ENCODE results near the gene AP1M2. TPM values are rescaled to one million over a fixed set of nuclear protein-coding genes. Genes with fewer than 3 reads are reported as not detected.
"Not testable (repeated sequence)": the region's sequence is repeated elsewhere in the genome, so short reads cannot be mapped to it uniquely, and the experiment has no call there.

The AP1M2 gene
- polyA plus RNA-seq, 6 donors from 2014 or later: 0.66 to 0.94 TPM; not detected in 4

DNA sequence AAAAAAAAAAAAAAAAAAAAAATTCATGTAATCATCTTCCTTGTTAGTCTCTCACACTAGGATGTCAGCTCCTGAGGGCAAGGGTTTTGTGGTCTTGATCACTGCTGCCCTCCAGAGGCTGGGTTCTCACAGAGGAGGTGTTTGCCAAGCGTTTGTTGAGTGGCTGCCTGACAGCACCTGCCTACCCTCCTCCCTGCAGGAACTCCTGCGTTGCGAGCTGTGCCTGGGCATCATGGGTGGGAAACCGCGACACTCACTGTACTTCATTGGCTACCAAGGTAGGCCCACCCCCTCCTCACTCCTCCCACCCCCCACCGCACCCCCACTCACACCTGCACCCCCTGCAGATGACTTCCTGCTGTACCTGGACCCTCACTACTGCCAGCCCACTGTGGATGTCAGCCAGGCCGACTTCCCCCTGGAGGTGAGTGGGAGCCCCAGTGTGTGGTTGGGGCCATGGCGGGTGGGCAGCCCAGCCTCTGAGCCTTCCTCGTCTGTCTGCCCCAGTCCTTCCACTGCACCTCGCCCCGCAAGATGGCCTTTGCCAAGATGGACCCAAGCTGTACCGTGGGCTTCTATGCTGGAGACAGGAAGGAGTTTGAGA lies 35.3 kb downstream of the AP1M2 start:
- H3K27me3 Mint-ChIP-seq: no peaks in the 10 kb centered on the region
- DNase-seq (no peak), ATAC-seq (ENCODE audit: low read depth in 2 of 2) (no peak)
- H3K9me3 Mint-ChIP-seq: no peaks in the 10 kb centered on the region
- no peaks in the 10 kb centered on the region for H3K36me3 Mint-ChIP-seq
- H3K27ac Mint-ChIP-seq: peak overlapping the region in 3 of 6 donors; percentile 11 to 88 (median 60)
- H3K4me3 Mint-ChIP-seq: peak overlapping the region in 1 of 8 donors; percentile 42
- H3K4me1 Mint-ChIP-seq: peaks cover 21 to 43% (median 33%) of the 10 kb centered on the region in 3 donors

DNA sequence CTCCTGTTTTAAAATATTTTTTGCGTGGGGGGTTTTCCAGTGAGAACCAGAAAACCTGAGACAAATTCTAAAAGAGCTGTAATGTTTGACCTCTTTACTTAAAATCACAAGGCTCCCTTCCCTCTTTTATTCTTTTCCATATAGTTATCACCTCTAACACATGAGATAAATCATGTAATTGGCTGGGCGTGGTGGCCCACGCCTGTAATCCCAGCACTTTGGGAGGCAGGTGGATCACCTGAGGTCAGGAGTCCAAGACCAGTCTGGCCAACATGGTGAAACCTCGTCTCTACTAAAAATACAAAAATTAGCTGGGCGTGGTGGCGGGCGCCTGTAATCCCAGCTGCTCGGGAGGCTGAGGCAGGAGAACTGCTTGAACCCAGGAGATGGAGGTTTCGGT lies 36.1 kb downstream of the AP1M2 start:
- not testable (repeated sequence) for ATAC-seq (ENCODE audit: low read depth in 2 of 2); H3K4me3 Mint-ChIP-seq; DNase-seq; H3K9me3 Mint-ChIP-seq; H3K36me3 Mint-ChIP-seq; H3K27me3 Mint-ChIP-seq; H3K27ac Mint-ChIP-seq
- H3K4me1 Mint-ChIP-seq: peaks cover 21 to 43% (median 32%) of the 10 kb centered on the region in 3 donors

DNA sequence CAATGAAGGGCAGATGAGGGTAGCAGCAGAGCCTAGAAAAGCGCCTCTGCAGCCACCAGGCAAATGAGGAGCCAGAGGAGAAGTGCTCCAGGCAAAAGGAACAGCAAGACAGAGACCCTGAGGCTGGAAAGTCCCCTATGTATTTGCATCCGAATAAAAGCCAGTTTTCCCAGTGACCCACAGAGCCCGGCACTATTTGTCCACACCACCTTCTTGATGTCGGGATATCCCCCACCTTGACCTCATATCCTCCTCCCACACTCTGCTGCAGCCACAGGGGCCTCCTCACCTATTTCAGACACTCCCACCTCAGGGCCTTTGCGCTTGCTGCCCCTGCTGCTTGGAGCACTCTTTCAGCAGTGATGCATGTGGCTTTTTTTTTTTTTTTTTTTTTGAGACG lies 36.8 kb downstream of the AP1M2 start:
- Mint-ChIP-seq H3K4me1 (peaks cover 21 to 46% (median 26%) of the 10 kb centered on the region in 3 donors), H3K27ac (peak overlapping the region in 1 of 6 donors; percentile 81), H3K36me3 (no peaks in the 10 kb centered on the region), H3K9me3 (no peaks in the 10 kb centered on the region), H3K27me3 (no peaks in the 10 kb centered on the region), H3K4me3 (no peak overlapping the region)
- DNase-seq (no peak), ATAC-seq (ENCODE audit: low read depth in 2 of 2) (no peak)

DNA sequence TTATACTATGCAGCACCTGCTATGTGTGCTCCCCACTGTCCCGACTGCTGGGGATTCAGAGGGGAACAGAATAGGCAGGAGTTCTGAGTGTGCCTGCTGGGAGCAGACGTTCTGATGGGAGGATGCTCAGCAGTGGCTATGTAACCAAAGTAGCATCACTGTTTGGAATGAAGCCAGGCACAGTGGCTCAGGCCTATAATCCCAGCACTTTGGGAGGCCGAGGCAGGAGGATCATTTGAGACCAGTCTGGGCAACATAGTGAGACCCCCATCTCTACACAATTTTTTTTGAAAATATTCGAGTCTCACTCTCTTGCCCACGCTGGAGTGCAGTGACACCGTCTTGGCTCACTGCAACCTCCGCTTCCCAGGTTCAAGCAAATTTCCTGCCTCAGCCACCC lies 37.4 kb downstream of the AP1M2 start:
- Mint-ChIP-seq H3K27ac (no peak overlapping the region), H3K27me3 (no peaks in the 10 kb centered on the region), H3K36me3 (no peaks in the 10 kb centered on the region), H3K9me3 (no peaks in the 10 kb centered on the region), H3K4me1 (peaks cover 25 to 49% (median 28%) of the 10 kb centered on the region in 3 donors), H3K4me3 (peak overlapping the region in 1 of 8 donors; percentile 36)
- ATAC-seq (ENCODE audit: low read depth in 2 of 2) (no peak), DNase-seq (no peak)

DNA sequence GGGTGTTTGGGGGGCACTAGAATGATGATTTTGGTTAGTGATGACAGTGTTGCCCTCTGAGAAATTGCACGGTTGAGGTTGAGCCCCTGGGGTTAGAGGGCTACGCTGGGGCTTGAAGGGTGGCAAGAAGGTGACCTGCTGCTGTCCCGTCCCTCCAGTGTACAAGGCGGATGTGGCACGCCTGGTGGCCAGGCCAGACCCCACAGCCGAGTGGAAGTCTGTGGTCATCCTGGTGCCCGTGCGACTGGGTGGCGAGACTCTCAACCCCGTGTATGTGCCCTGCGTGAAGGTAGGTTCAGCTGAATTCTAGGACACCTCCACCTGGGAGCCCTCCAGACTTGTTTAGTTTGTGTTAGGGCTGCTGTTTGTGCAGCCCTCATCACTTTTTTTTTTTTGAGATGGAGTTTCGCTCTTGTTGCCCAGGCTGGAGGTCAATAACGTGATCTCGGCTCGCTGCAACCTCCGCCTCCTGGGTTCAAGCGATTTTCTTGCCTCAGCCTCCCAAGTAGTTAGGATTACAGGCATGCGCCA lies 38.3 kb downstream of the AP1M2 start:
- Mint-ChIP-seq H3K9me3 (no peaks in the 10 kb centered on the region), H3K36me3 (no peaks in the 10 kb centered on the region), H3K27me3 (no peaks in the 10 kb centered on the region), H3K4me1 (peaks cover 20 to 44% (median 24%) of the 10 kb centered on the region in 3 donors), H3K4me3 (peak overlapping the region in 2 of 8 donors; percentile 35 to 36), H3K27ac (no peak overlapping the region)
- DNase-seq (no peak), ATAC-seq (ENCODE audit: low read depth in 2 of 2) (no peak)

DNA sequence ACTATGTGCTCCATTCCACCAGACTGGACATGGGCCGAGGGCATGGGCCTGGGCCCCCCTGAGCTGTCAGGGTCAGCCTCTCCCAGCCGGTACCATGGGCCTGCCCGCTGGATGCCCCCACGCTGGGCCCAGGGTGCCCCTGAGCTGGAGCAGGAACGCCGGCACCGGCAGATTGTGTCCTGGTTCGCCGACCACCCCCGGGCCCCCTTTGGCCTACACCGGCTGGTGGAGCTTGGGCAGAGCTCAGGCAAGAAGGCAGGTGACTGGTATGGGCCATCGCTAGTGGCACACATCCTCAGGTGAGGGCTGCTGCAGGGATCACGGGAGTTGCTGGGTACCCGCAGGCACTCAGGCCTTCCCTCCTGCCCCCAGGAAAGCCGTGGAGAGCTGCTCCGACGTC lies 40.3 kb downstream of the AP1M2 start:
- no peaks in the 10 kb centered on the region for H3K36me3 Mint-ChIP-seq
- H3K4me1 Mint-ChIP-seq: peaks cover 4 to 31% (median 16%) of the 10 kb centered on the region in 3 donors
- ATAC-seq (ENCODE audit: low read depth in 2 of 2) (no peak), DNase-seq (no peak)
- no peaks in the 10 kb centered on the region for H3K27me3 Mint-ChIP-seq
- H3K27ac Mint-ChIP-seq: no peak overlapping the region
- no peaks in the 10 kb centered on the region for H3K9me3 Mint-ChIP-seq
- H3K4me3 Mint-ChIP-seq: peak overlapping the region in 1 of 8 donors; percentile 69

DNA sequence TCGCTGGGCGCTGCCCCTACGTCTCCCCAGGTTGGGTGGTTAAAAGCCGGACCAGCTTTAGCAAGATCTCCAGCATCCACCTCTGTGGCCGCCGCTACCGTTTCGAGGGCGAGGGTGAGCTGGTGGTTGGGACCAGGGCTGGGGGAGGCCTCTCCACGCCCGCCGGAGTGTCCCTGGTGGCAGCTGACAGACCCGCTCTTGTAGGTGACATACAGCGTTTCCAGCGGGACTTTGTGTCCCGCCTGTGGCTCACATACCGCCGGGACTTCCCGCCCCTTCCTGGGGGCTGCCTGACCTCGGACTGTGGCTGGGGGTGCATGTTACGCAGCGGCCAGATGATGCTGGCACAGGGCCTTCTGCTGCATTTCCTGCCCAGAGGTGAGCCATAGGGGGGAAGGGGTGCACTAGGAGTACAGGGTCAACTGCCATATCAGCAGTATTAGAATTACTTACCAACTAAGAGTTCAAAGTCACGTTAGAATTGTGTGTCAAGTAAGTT lies 42.3 kb downstream of the AP1M2 start:
- H3K27ac Mint-ChIP-seq: peak overlapping the region in 4 of 6 donors; percentile 57 to 87 (median 84)
- H3K27me3 Mint-ChIP-seq: peaks cover 4 to 10% (median 8%) of the 10 kb centered on the region in 3 donors
- no peaks in the 10 kb centered on the region for H3K9me3 Mint-ChIP-seq
- ATAC-seq (ENCODE audit: low read depth in 2 of 2): no peak
- H3K4me1 Mint-ChIP-seq: peaks cover 4 to 20% (median 16%) of the 10 kb centered on the region in 3 donors
- no peaks in the 10 kb centered on the region for H3K36me3 Mint-ChIP-seq
- H3K4me3 Mint-ChIP-seq: peak overlapping the region; percentile 81 to 95 (median 85)
- DNase-seq: no peak

DNA sequence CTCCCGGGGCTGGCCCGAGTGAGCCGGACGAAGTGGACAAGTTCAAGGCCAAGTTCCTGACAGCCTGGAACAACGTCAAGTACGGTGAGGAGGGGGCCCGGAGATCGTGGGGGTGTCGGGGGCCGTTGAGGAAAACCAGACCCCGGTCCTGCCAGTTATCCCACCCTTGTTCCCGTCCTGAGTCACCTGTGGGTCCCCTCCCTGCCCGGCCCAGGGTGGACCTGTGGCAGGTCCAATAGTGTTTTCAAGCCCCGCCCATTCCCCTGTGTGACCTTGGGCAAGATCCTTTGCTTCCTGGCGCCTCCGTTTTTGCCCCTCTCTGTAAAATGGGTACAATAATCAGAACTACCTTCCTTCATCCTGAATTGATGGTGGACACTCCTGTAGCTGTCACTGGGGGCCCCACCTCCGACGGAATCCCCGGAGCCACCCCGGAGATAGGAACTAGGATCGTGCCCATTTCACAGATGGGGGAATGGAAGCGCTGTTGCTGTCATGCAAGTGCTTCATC lies 42.8 kb downstream of the AP1M2 start:
- no peak for ATAC-seq (ENCODE audit: low read depth in 2 of 2)
- H3K4me3 Mint-ChIP-seq: peak overlapping the region; percentile 81 to 95 (median 85)

DNA sequence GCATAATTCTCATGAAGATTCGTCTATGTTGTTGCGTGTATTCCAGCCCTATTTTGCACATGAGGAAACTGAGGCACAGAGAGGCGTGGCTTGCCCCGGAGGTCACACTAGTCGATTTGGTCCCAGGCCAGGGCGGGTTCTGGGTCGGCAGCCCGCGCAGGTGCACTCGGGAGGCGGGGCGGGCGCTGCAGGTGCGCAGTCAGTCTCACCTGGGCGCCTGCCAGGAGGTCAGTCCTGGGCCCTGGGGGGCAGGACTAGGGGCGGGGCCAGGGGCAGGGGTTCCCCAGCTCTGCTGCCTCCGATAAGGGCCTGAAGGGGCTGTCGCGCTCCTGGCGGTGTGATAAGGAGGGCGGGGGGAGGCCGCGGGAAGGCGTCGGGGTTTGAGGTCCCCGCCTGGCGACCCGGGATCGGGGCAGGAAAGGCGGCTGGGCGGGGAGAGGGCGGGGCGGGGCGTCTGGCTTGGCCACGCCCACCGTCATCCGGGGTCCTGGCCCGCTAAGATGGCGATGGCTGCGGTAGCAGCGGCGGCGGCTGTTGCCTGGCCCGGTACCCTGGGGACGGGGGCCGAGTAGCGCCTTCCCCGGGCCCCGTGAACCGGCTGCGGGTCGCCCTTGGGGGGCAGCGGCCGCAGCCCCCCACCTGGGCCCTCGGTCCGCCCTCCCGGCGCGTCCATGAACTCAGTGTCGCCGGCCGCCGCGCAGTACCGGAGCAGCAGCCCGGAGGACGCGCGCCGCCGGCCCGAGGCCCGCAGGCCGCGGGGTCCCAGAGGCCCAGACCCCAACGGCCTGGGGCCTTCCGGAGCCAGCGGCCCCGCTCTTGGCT lies 43.5 kb downstream of the AP1M2 start, which contains the start of gene ATG4D:
Gene ATG4D (plus strand): TSS at position 485 of the 822 bp plus-strand sequence. CDS start 187 bp downstream, at position 672.
- Mint-ChIP-seq H3K4me3 (peak within 1 kb of the TSS; percentile 81 to 95 (median 86)), H3K36me3 (no peaks in the 10 kb centered on the region), H3K27me3 (peaks cover 8 to 15% (median 15%) of the 10 kb centered on the region in 3 donors), H3K27ac (peak within 1 kb of the TSS; percentile 83 to 94 (median 91)), H3K9me3 (no peaks in the 10 kb centered on the region), H3K4me1 (peaks cover 4 to 22% (median 16%) of the 10 kb centered on the region in 3 donors)
- peak; percentile 77 for DNase-seq
- ATAC-seq (ENCODE audit: low read depth in 2 of 2): peak; percentile 82 to 84

More for the DNA sequence above, 42.8 kb downstream of the AP1M2 start:
- peaks cover 4 to 13% (median 11%) of the 10 kb centered on the region in 3 donors for H3K27me3 Mint-ChIP-seq
- peaks cover 4 to 20% (median 16%) of the 10 kb centered on the region in 3 donors for H3K4me1 Mint-ChIP-seq
- no peaks in the 10 kb centered on the region for H3K9me3 Mint-ChIP-seq
- H3K36me3 Mint-ChIP-seq: no peaks in the 10 kb centered on the region
- DNase-seq: no peak
- peak overlapping the region; percentile 82 to 93 (median 86) for H3K27ac Mint-ChIP-seq

DNA sequence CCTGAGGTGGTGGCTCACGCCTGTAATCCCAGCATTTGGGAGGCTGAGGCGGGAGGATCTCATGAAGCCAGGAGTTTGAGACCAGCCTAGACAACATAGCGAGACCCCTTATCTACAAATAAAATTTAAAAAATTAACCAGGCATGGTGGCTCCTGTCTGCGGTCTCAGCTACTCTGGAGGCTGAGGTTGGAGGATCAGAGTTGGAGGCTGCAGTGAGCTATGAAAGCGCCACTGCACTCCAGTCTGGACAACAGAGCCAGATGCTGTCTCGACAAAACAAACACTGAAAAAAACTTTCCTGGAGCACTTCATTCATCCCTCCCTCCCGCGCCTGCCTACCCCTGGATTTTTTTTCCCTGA lies 44.1 kb downstream of the AP1M2 start:
- H3K27ac Mint-ChIP-seq: peak overlapping the region in 5 of 6 donors; percentile 81 to 94 (median 83)
- peak overlapping the region; percentile 81 to 92 (median 84) for H3K4me3 Mint-ChIP-seq
- peaks cover 8 to 21% (median 19%) of the 10 kb centered on the region in 3 donors for H3K27me3 Mint-ChIP-seq
- H3K9me3 Mint-ChIP-seq: no peaks in the 10 kb centered on the region
- H3K4me1 Mint-ChIP-seq: peaks cover 4 to 27% (median 16%) of the 10 kb centered on the region in 3 donors
- ATAC-seq (ENCODE audit: low read depth in 2 of 2) (no peak), DNase-seq (no peak)
- H3K36me3 Mint-ChIP-seq: no peaks in the 10 kb centered on the region

DNA sequence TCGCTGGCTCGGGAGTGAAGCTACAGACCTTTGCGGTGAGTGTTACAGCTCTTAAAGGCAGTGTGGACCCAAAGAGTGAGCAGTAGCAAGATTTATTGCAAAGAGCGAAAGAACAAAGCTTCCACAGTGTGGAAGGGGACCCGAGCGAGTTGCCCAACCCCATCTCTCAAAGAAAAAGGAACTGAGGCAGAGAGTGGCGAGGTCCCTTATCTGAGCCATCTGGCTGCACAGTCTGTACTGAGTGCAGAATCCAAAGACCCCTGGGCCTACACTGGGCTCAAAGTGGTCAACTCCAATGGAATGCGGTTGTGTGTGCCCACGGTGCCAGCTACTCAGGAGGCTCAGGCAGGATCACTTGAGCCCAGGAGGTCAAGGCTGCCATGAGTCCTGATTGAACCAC lies 48.1 kb downstream of the AP1M2 start:
- H3K36me3 Mint-ChIP-seq; H3K9me3 Mint-ChIP-seq; DNase-seq; ATAC-seq (ENCODE audit: low read depth in 2 of 2); H3K27ac Mint-ChIP-seq: not testable (repeated sequence)
- Mint-ChIP-seq H3K27me3 (peaks cover 16 to 30% (median 27%) of the 10 kb centered on the region in 3 donors), H3K4me1 (peaks cover 0 to 13% (median 5%) of the 10 kb centered on the region in 3 donors), H3K4me3 (peak overlapping the region in 4 of 8 donors; percentile 6 to 52 (median 34))

DNA sequence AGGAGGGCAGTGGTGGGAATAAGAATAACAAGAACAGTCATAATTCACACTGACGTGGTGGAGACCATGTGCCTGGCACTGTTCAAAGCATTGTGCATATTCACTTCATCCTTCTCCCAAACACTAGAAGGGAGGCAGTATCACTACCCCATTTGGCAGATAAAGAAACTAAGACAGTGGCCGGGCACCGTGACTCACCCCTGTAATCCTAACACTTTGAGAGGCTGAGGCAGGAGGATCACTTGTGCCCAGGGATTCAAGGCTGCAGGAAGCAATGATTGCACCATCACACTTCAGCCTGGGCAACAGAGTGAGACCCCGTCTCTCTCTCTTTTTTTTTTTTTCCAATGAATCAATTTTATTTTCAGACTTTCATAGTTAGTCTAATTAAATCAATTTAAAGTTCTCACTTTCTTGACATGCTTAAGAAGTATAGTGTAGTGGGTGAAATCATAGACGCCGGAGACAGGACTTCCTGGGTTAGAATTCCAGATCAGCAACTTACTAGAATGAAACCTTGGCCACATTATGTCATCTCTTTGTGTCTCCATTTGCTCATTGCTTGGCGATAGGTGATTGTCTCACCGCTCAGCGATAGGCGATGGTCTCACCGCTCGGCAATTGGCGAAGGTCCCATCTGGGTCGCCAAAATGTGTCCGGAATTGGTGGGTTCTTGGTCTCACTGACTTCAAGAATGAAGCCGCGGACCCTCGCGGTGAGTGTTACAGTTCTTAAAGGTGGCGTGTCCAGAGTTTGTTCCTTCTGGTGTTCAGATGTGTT lies 48.7 kb downstream of the AP1M2 start:
- H3K27ac Mint-ChIP-seq: no peak overlapping the region
- peaks cover 0 to 12% (median 3%) of the 10 kb centered on the region in 3 donors for H3K4me1 Mint-ChIP-seq
- H3K4me3 Mint-ChIP-seq: peak overlapping the region in 3 of 8 donors; percentile 6 to 52 (median 43)
- H3K27me3 Mint-ChIP-seq: peaks cover 16 to 30% (median 27%) of the 10 kb centered on the region in 3 donors
- DNase-seq: no peak
- no peak for ATAC-seq (ENCODE audit: low read depth in 2 of 2)
- H3K9me3 Mint-ChIP-seq: no peaks in the 10 kb centered on the region
- H3K36me3 Mint-ChIP-seq: no peaks in the 10 kb centered on the region
